ENCODE measurements around the gene REG3G. TPM values are rescaled to one million over a fixed set of nuclear protein-coding genes. Genes with fewer than 3 reads are reported as not detected.

Gene REG3G
- total and polyA plus RNA-seq, 2 of the 13 experiments (the other 11 are each of a cell fraction or from before 2014, with no cell fraction given), result not detected

DNA sequence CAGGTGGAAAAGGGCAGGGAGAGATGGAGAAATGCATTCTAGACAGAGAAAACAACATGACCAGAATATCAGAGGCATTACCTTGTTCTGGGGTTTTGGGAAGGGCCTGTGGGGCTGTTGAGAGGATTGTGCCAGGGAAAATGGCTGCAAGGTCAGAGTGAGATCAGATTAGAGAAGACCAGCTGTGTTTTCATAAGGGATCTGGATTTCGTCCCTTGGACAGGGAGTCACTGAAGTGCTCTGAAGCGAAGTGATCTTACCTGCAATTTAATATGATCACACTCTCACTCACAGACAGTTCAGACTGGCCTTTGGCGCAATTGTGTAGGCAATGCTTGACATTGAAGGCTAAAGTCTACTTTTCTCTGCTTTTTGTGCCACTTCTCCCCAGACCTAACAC, 20.3 kb upstream of the REG3G start:
- FAIRE-seq, result no peak
- TF ChIP-seq DMAP1 (CRISPR knock-in tag; IDR thresholded peaks at IDR 0.05) (no peak), ZNF382 (CRISPR knock-in tag; IDR thresholded peaks at IDR 0.05; ENCODE audit: borderline replicate concordance) (no peak), TAF15 (IDR thresholded peaks at IDR 0.05; ENCODE audit: low read depth, low read length, poor library complexity, severe bottlenecking) (no peak), HDAC1 (CRISPR knock-in tag; IDR thresholded peaks at IDR 0.05) (no peak), ESRRA (CRISPR knock-in tag; IDR thresholded peaks at IDR 0.05; ENCODE audit: low read depth) (no peak), HOXA7 (CRISPR knock-in tag; IDR thresholded peaks at IDR 0.05) (no peak), SMAD9 (CRISPR knock-in tag; IDR thresholded peaks at IDR 0.05) (no peak), KDM5A (IDR thresholded peaks at IDR 0.05; ENCODE audit: borderline replicate concordance, low read length) (no peak), ZBTB8A (CRISPR knock-in tag; IDR thresholded peaks at IDR 0.05; ENCODE audit: borderline replicate concordance, low read depth) (no peak), ZFP62 (CRISPR knock-in tag; IDR thresholded peaks at IDR 0.05) (no peak)
- TF ChIP-seq, protein P1, sequence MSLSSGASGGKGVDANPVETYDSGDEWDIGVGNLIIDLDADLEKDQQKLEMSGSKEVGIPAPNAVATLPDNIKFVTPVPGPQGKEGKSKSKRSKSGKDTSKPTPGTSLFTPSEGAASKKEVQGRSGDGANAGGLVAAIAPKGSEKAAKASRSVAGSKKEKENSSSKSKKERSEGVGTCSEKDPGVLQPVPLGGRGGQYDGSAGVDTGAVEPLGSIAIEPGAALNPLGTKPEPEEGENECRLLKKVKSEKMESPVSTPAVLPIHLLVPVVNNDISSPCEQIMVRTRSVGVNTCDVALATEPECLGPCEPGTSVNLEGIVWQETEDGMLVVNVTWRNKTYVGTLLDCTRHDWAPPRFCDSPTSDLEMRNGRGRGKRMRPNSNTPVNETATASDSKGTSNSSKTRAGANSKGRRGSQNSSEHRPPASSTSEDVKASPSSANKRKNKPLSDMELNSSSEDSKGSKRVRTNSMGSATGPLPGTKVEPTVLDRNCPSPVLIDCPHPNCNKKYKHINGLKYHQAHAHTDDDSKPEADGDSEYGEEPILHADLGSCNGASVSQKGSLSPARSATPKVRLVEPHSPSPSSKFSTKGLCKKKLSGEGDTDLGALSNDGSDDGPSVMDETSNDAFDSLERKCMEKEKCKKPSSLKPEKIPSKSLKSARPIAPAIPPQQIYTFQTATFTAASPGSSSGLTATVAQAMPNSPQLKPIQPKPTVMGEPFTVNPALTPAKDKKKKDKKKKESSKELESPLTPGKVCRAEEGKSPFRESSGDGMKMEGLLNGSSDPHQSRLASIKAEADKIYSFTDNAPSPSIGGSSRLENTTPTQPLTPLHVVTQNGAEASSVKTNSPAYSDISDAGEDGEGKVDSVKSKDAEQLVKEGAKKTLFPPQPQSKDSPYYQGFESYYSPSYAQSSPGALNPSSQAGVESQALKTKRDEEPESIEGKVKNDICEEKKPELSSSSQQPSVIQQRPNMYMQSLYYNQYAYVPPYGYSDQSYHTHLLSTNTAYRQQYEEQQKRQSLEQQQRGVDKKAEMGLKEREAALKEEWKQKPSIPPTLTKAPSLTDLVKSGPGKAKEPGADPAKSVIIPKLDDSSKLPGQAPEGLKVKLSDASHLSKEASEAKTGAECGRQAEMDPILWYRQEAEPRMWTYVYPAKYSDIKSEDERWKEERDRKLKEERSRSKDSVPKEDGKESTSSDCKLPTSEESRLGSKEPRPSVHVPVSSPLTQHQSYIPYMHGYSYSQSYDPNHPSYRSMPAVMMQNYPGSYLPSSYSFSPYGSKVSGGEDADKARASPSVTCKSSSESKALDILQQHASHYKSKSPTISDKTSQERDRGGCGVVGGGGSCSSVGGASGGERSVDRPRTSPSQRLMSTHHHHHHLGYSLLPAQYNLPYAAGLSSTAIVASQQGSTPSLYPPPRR (CRISPR knock-in tag; IDR thresholded peaks at IDR 0.05; ENCODE audit: borderline replicate concordance), result no peak
- TF ChIP-seq, protein P2, sequence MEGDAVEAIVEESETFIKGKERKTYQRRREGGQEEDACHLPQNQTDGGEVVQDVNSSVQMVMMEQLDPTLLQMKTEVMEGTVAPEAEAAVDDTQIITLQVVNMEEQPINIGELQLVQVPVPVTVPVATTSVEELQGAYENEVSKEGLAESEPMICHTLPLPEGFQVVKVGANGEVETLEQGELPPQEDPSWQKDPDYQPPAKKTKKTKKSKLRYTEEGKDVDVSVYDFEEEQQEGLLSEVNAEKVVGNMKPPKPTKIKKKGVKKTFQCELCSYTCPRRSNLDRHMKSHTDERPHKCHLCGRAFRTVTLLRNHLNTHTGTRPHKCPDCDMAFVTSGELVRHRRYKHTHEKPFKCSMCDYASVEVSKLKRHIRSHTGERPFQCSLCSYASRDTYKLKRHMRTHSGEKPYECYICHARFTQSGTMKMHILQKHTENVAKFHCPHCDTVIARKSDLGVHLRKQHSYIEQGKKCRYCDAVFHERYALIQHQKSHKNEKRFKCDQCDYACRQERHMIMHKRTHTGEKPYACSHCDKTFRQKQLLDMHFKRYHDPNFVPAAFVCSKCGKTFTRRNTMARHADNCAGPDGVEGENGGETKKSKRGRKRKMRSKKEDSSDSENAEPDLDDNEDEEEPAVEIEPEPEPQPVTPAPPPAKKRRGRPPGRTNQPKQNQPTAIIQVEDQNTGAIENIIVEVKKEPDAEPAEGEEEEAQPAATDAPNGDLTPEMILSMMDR (CRISPR knock-in tag; IDR thresholded peaks at IDR 0.05), result no peak
- TF ChIP-seq, protein P3, sequence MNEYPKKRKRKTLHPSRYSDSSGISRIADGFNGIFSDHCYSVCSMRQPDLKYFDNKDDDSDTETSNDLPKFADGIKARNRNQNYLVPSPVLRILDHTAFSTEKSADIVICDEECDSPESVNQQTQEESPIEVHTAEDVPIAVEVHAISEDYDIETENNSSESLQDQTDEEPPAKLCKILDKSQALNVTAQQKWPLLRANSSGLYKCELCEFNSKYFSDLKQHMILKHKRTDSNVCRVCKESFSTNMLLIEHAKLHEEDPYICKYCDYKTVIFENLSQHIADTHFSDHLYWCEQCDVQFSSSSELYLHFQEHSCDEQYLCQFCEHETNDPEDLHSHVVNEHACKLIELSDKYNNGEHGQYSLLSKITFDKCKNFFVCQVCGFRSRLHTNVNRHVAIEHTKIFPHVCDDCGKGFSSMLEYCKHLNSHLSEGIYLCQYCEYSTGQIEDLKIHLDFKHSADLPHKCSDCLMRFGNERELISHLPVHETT (CRISPR knock-in tag; conservative IDR thresholded peaks at IDR 0.05), result no peak
- TF ChIP-seq, protein P4, sequence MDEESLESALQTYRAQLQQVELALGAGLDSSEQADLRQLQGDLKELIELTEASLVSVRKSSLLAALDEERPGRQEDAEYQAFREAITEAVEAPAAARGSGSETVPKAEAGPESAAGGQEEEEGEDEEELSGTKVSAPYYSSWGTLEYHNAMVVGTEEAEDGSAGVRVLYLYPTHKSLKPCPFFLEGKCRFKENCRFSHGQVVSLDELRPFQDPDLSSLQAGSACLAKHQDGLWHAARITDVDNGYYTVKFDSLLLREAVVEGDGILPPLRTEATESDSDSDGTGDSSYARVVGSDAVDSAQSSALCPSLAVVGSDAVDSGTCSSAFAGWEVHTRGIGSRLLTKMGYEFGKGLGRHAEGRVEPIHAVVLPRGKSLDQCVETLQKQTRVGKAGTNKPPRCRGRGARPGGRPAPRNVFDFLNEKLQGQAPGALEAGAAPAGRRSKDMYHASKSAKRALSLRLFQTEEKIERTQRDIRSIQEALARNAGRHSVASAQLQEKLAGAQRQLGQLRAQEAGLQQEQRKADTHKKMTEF (CRISPR knock-in tag; IDR thresholded peaks at IDR 0.05), result no peak
- TF ChIP-seq, protein P5, sequence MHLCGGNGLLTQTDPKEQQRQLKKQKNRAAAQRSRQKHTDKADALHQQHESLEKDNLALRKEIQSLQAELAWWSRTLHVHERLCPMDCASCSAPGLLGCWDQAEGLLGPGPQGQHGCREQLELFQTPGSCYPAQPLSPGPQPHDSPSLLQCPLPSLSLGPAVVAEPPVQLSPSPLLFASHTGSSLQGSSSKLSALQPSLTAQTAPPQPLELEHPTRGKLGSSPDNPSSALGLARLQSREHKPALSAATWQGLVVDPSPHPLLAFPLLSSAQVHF (CRISPR knock-in tag; IDR thresholded peaks at IDR 0.05), result no peak

More for the DNA sequence above, 20.3 kb upstream of the REG3G start:
- no peak overlapping the region for H3K27ac ChIP-seq (ENCODE audit: extremely low read length, insufficient read depth, low read length)
- no peak overlapping the region for H3K9ac ChIP-seq (ENCODE audit: insufficient read depth, low read depth, low read length)
- in situ Hi-C loops (cut with HindIII; ENCODE audit: extremely low pct_ligation_motif_present, low pct_unique_long_range_greater_than_20kb), result no loop called here
- no peak overlapping the region for H3K4me2 ChIP-seq (ENCODE audit: low read depth, low read length)
- H3K79me2 ChIP-seq (ENCODE audit: insufficient read depth, low read length), result no peaks in the 10 kb centered on the region
- no peaks in the 10 kb centered on the region for H4K20me1 ChIP-seq (ENCODE audit: insufficient read depth, low read length)
- no peaks in the 10 kb centered on the region for H3K4me1 ChIP-seq (ENCODE audit: insufficient read depth, low read length)
- H3K27me3 ChIP-seq (ENCODE audit: control insufficient read depth in 1 of 2, insufficient read depth in 2 of 2, low read length in 2 of 2), result no peaks in the 10 kb centered on the region
- no peak overlapping the region for H3K4me3 ChIP-seq (replicated peaks in 1 of 3; ENCODE audit: insufficient read depth in 1 of 3, low read depth in 2 of 3, low read length in 3 of 3)
- BruUV-seq (replicated peaks), result no TSS peak
- H3K36me3 ChIP-seq (replicated peaks in 1 of 2; ENCODE audit: control insufficient read depth in 1 of 2, insufficient read depth in 2 of 2, low read length in 2 of 2), result no peaks in the 10 kb centered on the region
- no peaks in the 10 kb centered on the region for H3K9me3 ChIP-seq (ENCODE audit: low read length)
- POLR2A ChIA-PET, result no interaction called here
- DNase-seq (ENCODE audit: low spot score) (no peak), ATAC-seq (no peak)
- intact Hi-C loops (cut with micrococcal nuclease; ENCODE audit: unreplicated experiment), result no loop called here
- no peak overlapping the region for H2AFZ ChIP-seq (ENCODE audit: low read length)
- WGBS (ENCODE audit: low lambda C conversion rate), result 21% methylated on average over 3 of the region's 3 CpGs
- CTCF ChIA-PET (ENCODE audit: low intra/inter-chr PET ratio, low total read pairs), result no interaction called here

Measured in HepG2 (cell line).